ENCODE measurements around the gene TRMT2A. TPM values are rescaled to one million over a fixed set of nuclear protein-coding genes. Genes with fewer than 3 reads are reported as not detected.
"Not testable (repeated sequence)": the region's sequence is repeated elsewhere in the genome, so short reads cannot be mapped to it uniquely, and the experiment has no call there.

The TRMT2A gene
- total RNA-seq, 6 experiments from 2014 or later: 26.9 to 54.6 (median 29.1) TPM

GRCh38 chr22:20076627-20077172 is 40.3 kb downstream of the TRMT2A start:
- no peak overlapping the region for H3K27ac ChIP-seq
- no peak for ATAC-seq
- TF ChIP-seq CTCF (IDR thresholded peaks at IDR 0.05) (no peak), POLR2A (IDR thresholded peaks at IDR 0.05) (no peak)

GRCh38 chr22:20071524-20071972 is 45.5 kb downstream of the TRMT2A start:
- Histone ChIP-seq H3K36me3 (no peaks in the 10 kb centered on the region), H3K27me3 (no peaks in the 10 kb centered on the region), H3K4me3 (no peak overlapping the region), H3K4me1 (no peaks in the 10 kb centered on the region), H3K27ac (no peak overlapping the region), H3K9me3 (no peaks in the 10 kb centered on the region)
- 82% methylated on average over 8 of the region's 8 CpGs for WGBS (ENCODE audit: insufficient coverage, low coverage, low lambda C conversion rate, missing lambda C conversion rate)
- intact Hi-C loops (cut with DNase I): no loop called here
- TF ChIP-seq CTCF (IDR thresholded peaks at IDR 0.05): no peak
- TF ChIP-seq POLR2A (IDR thresholded peaks at IDR 0.05): no peak
- ATAC-seq (no peak), DNase-seq (no peak)

More at GRCh38 chr22:20076627-20077172, 40.3 kb downstream of the TRMT2A start:
- intact Hi-C loops (cut with DNase I): no loop called here
- no peaks in the 10 kb centered on the region for H3K9me3 ChIP-seq
- 83% methylated on average over 5 of the region's 6 CpGs for WGBS (ENCODE audit: insufficient coverage, low coverage, low lambda C conversion rate, missing lambda C conversion rate)
- H3K4me3 ChIP-seq: no peak overlapping the region
- DNase-seq: peak in 1 of 3 donors; percentile 10
- peaks cover 0 to 9% (median 3%) of the 10 kb centered on the region in 4 donors for H3K4me1 ChIP-seq
- no peaks in the 10 kb centered on the region for H3K36me3 ChIP-seq
- H3K27me3 ChIP-seq: no peaks in the 10 kb centered on the region

GRCh38 chr22:20069331-20070042 is 47.5 kb downstream of the TRMT2A start:
- TF ChIP-seq CTCF (IDR thresholded peaks at IDR 0.05) (no peak), POLR2A (IDR thresholded peaks at IDR 0.05) (no peak)

GRCh38 chr22:20068640-20069039 is 48.4 kb downstream of the TRMT2A start:
- Histone ChIP-seq H3K27me3 (no peaks in the 10 kb centered on the region), H3K4me1 (no peaks in the 10 kb centered on the region), H3K27ac (no peak overlapping the region), H3K36me3 (peaks cover 0 to 9% (median 3%) of the 10 kb centered on the region in 4 donors), H3K9me3 (no peaks in the 10 kb centered on the region), H3K4me3 (no peak overlapping the region)
- TF ChIP-seq CTCF (IDR thresholded peaks at IDR 0.05) (no peak), POLR2A (IDR thresholded peaks at IDR 0.05) (no peak)
- no peak for DNase-seq
- 100% methylated on average over 6 of the region's 7 CpGs for WGBS (ENCODE audit: insufficient coverage, low coverage, low lambda C conversion rate, missing lambda C conversion rate)
- ATAC-seq: peak in 1 of 4 donors; percentile 17
- intact Hi-C loops (cut with DNase I): no loop called here

More at GRCh38 chr22:20069331-20070042, 47.5 kb downstream of the TRMT2A start:
- H3K4me1 ChIP-seq: no peaks in the 10 kb centered on the region
- no peak for DNase-seq
- no peak overlapping the region for H3K27ac ChIP-seq
- no peak overlapping the region for H3K4me3 ChIP-seq
- peaks cover 0 to 4% (median 0%) of the 10 kb centered on the region in 4 donors for H3K36me3 ChIP-seq
- H3K9me3 ChIP-seq: no peaks in the 10 kb centered on the region
- 98% methylated on average over 6 of the region's 7 CpGs for WGBS (ENCODE audit: insufficient coverage, low coverage, low lambda C conversion rate, missing lambda C conversion rate)
- intact Hi-C loops (cut with DNase I): no loop called here
- peak in 1 of 4 donors; percentile 16 for ATAC-seq
- H3K27me3 ChIP-seq: no peaks in the 10 kb centered on the region

- peak in 1 of 3 donors; percentile 10 for DNase-seq
- H3K9me3 ChIP-seq; H3K27me3 ChIP-seq; H3K4me3 ChIP-seq; ATAC-seq; H3K4me1 ChIP-seq; intact Hi-C loops (cut with DNase I); H3K27ac ChIP-seq: not testable (repeated sequence)
- H3K36me3 ChIP-seq: peaks cover 0 to 19% (median 8%) of the 10 kb centered on the region in 4 donors
- WGBS (ENCODE audit: insufficient coverage, low coverage, low lambda C conversion rate, missing lambda C conversion rate): 94% methylated on average over 2 of the region's 3 CpGs
Observed at GRCh38 chr22:20067384-20067682, 49.7 kb downstream of the TRMT2A start.
